ENCODE results near the gene RYR1.

RYR1 gene

DNA sequence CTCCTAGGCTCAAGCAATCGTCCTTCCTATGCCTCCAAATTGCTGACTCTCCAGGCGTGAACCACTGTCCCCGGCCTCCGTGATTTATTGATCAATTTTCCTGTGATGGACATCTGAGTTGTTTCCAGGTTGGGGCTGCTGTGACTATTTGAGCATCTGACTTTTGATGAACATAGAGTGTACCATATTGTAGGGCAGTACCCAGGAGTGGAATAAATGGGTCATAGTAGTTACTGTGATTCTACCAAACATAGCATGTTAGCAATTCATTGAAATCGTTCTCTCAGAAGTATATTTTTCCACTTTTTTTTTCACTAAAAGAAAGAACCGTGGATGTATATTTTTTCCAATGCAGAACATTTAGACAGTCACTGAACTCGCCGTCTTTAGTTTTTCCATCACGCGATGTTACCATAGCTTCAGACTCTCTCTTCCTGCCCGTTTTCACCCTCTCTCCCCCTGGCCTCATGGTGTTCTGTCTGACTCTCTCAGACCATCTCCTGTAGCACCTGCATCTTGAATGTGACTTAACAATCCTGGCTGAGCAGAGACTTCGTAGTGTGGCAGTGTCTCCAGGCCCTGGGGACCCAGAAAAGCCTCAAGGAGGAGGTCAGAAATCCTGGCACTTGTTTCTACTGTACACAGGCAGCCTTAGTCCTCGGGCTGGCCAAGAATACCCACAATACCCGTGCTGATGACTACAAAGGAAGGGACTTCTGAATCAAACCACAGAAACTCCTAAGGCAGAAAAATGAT is 4.3 kb upstream of the RYR1 start:
- no peak for DNase-seq

DNA sequence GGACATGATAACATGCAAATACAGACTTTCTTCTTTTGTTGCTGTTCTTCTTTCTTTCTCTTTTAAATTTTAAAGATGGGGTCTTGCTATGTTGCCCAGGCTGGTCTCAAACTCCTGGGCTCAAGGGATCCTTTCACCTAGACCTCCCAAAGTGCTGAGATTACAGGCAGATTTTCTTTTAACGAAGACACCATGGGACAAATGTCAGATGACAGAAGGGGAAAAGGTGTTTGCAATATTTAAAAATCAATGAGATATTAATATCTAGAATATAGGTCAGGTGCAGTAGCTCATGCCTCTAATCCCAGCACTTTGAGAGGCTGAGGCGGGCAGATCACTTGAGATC is 3.7 kb upstream of the RYR1 start:
- no peak for DNase-seq

- no peak for DNase-seq
These were observed 2.6 kb upstream of the RYR1 start for GRCh38 chr19:38430931-38431330.

- no peak for DNase-seq
These were observed 1.1 kb downstream of the RYR1 start for GRCh38 chr19:38434549-38435051.

DNA sequence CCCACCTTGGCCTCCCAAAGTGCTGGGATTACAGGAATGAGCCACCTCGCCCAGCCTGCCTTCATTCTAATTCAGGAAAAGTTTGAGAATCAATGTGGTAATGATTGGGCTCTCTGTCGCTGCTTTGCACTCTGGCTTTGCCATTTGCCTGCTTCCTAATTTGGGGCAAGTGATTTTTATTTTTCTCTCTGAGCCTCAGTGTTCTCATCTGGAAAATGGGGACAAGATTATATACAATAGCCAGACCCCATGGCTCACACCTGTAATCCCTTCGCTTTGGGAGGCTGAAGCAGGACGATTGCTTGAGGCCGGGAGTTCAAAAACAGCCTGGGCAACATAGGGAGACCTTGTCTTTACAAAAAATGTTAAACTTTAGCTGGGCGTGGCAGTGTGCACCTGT is 3.8 kb downstream of the RYR1 start:
- DNase-seq, result no peak

- no peak for DNase-seq
These were observed 4.4 kb downstream of the RYR1 start for GRCh38 chr19:38437917-38438316.

DNA sequence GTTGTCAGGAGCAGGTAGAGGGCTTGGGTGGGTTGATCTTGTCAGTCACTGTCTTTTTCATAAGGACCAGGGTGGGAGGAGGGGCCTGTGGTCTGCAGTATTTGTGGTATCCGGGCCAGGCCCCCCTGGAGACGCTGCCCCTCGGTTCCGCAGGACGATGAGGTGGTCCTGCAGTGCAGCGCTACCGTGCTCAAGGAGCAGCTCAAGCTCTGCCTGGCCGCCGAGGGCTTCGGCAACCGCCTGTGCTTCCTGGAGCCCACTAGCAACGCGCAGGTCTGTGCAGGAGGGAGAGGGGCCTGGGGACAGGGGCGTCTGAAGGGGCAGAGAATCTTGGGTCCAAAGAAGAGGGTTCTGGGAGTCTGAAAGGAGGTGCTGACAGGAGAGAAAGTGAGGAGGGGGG is 7.1 kb downstream of the RYR1 start:
- no peak for DNase-seq

DNA sequence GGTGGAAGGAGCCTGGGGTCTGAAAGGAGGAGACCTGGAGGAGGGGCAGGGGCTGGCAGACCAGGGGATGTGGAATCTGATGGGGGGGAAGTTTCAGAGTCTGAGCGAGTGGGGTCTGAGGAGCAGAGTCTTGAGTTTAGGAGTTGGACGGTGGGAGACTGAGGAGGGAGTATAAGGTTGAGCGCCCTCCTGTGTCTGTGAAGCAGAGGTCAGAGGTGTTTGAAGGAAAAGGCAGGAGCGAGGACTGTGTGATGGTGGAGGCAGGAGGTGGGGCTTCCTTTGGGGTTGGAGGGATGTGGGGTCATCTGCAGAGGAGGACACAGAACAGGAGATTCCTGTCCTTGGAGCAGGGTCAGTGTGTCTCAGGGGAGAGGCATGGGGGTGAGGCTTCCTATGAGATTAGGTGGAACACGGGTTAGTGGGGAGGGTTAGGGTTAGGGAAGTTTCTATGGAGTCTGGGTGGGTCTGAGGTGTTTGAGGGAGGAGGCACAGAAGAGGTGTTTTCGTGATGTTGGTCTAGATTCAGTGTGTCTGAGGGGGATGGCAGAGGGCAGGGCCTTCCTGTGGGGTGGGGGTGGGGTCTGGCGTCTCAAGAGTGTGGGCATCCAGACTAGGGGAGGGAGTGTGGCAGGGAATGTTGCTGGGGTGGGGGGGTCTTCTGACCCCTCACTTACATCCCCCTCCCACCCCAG is 8.3 kb downstream of the RYR1 start:
- no peak for DNase-seq

DNA sequence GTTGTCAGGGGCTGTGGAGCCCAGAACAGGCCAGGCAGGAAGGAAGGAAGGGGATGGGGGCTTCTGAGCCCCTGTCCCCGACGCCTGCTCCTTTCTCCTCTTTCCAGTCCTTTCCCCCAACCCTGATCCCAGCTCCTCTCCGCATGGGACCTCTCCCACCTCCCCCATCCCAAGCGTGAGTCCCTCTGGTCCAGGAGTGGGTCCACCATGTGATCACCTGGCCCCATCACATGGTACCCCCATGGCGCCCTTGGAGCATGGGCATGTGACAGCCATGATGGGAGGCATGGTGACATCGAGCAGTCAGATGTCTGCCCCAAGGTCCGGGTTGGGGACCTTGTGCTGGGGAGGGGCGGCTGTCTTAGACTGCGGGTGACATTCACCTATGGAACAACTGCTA is 9.2 kb downstream of the RYR1 start:
- DNase-seq, result no peak

- DNase-seq, result no peak
These were observed 10.0 kb downstream of the RYR1 start for GRCh38 chr19:38443458-38443999.

- DNase-seq, result no peak
These were observed 10.5 kb downstream of the RYR1 start for GRCh38 chr19:38444026-38444425.

- no peak for DNase-seq
These were observed 11.9 kb downstream of the RYR1 start for GRCh38 chr19:38445362-38445761.

DNA sequence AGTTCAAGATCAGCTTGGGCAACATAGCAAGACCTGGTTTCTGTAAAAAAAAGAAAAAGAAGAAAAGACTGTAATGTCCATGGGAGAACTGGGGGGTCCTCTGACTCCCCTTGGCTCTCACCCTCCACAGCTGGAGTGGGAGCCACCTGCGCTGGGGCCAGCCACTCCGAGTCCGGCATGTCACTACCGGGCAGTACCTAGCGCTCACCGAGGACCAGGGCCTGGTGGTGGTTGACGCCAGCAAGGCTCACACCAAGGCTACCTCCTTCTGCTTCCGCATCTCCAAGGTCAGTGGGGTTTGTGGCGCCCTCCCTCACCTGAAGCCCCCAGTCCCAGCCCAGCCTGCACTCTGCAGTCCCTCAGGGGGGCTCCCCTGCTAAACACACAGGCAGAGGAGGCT is 14.7 kb downstream of the RYR1 start:
- DNase-seq, result no peak

DNA sequence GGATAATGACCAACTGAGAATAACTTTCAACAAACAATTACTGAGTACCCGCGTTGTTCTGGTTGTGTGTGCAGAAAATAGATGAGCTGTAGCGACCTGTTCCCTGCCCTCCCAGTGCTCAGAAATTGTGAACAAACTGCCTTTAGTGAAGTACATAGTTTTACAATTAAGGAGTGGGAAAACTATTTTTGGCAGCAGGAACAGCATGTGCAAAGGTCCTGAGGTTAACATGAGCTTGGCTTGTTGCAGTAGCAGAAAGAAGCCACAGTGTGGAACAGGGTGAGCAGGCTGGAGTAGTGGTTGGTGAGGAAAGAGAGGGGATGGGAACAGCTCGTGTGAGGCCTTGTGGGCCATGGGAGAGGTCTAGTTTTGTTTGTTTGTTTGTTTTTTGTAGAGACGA is 16.0 kb downstream of the RYR1 start:
- DNase-seq, result no peak

DNA sequence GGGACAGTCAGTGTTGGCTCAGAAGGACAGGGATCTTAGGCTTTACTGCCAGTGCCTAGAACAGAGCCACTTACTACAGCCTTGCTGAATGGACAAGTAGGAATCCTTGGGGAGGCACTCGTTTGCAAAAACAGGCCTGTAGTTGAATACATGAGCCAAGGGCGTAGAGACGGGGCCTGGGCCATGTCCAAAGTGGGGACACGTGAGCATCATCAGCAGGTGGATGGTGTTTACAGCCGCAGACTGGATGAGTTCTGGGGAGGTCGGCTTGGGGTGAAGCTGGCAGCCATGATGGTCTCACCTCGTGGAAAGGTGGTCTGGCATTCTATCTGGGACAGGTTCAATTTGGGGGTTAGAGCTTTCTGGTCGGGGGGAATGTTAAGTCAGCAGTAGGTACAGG is 17.5 kb downstream of the RYR1 start:
- no peak for DNase-seq

DNA sequence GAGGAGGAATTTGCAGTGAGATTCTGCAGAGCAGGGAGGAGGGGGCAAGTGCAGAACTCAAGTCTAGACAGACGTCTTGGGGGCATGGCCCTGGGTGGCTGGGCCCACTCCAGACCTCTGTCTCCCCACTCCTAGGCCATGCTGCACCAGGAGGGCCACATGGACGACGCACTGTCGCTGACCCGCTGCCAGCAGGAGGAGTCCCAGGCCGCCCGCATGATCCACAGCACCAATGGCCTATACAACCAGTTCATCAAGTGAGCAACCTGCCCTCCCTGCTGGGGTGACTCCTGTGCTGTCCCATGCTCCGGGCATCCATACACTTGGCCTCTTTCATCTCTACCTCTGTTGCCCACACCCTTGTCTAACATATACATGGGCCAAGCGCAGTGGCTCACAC is 18.1 kb downstream of the RYR1 start:
- DNase-seq, result no peak

DNA sequence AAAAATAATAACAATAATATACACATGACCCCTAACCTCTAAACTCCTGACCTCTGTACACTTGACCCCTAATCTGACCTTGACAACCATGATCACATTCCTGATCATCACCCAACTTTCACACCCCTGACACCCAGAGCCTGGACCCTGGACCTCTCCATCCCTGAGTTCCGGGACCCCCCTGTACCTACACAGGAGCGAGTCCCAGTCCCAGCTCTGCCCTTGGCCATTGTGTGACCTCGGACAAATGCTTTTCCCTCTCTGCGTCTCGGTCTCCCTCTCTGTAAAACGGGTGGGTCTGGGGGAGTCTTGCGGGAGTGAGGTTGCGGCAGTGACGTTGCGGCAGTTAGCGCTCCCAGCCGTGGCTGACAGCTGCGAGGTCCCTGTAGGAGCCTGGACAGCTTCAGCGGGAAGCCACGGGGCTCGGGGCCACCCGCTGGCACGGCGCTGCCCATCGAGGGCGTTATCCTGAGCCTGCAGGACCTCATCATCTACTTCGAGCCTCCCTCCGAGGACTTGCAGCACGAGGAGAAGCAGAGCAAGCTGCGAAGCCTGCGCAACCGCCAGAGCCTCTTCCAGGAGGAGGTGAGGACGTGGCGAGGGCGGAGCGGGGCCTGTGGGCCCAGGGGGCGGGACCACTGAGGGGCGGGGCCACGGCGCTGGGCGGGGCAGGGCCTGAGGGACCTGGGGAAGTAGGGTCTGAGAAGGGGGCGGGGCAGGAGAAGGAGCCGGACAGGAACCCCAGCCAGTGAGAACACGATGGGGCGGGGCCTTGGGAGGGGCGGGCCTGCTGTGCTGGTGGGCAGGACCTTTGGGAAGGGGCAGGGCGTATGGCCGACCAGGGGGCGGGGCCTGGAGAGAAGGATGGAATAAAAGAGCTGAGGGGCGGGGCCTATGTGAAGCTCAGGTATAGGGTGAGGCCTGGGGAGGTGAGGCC is 19.2 kb downstream of the RYR1 start:
- peak in 1 of 2 experiments; percentile 1 for DNase-seq

DNA sequence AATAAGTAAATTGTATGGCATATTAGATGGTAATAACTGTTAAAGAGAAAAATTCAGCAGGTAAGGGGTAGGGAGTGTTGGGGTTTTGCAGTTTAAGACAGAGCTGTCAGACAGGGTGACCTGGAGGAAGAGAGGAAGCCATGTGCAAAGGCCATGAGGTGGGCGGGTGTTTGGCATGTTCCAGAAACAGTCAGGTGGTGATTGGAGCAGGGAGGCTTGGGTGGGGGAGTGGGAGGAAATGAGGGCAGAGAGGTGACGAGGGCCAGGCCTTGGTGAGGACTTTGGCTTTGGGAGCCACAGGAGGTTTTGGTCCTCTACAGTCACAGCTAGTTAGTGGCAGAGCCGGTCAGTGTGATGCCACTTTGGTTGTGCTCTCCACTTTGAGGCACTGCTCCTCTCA is 20.1 kb downstream of the RYR1 start:
- DNase-seq, result no peak

DNA sequence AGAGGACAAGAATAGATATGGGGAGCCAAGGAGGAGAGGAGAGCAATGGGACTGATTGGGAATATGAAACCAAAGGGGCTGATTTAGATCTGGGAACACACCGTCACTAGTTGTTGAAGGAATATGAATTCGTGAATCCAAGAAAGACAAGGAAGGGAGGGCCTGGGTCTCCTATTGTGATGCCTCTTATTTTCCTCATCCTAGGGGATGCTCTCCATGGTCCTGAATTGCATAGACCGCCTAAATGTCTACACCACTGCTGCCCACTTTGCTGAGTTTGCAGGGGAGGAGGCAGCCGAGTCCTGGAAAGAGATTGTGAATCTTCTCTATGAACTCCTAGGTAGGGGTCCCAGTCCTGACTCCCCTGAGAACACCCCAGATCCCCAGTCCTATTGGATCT is 21.5 kb downstream of the RYR1 start:
- no peak for DNase-seq

- no peak for DNase-seq
These were observed 23.7 kb downstream of the RYR1 start for GRCh38 chr19:38457202-38457601.

- no peak for DNase-seq
These were observed 24.4 kb downstream of the RYR1 start for GRCh38 chr19:38457690-38458405.

GRCh38 chr19:38458991-38459390 is 25.5 kb downstream of the RYR1 start:
- no peak for DNase-seq

DNA sequence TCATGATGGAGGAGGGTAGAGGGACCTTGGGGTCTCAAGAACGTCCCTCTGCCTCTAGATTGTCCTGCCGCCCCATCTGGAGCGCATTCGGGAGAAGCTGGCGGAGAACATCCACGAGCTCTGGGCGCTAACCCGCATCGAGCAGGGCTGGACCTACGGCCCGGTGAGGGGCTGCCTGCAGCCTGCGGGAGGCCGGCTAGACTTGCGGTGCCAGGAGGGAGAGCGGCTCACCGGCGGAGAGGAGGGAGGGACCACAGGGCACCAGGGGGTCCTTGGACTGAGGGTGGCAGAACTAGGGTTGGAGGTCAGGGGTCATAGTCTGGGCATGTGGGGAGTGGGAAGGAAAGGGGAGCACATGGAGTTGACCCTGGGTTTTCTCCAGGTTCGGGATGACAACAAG is 29.9 kb downstream of the RYR1 start:
- DNase-seq, result no peak

Data from NCI-H2081 (cell line).